Esophagus muscularis mucosa (tissue), 4 donors: ENCODE data around the gene HOPX.

ENCODE experiments used
- EP300 ChIP-seq: sonication (generic); formaldehyde crosslinking; IDR thresholded peaks from one replicate; pipeline ENCODE4 v1.6.1; 2017; ENCODE audit warnings: antibody characterized with exemption
- POLR2A ChIP-seq: fragments of 450-650 bp; IDR thresholded peaks from one replicate; pipeline ENCODE4 v1.6.1; 2017; ENCODE audit warnings: antibody characterized with exemption, moderate library complexity, mild to moderate bottlenecking, low read depth
- POLR2AphosphoS5 ChIP-seq, 2 donors: sonication (generic); formaldehyde crosslinking; IDR thresholded peaks; one replicate each; pipeline ENCODE4 v1.6.1; 2017; ENCODE audit warnings: antibody characterized with exemption in 2 of 2
- TF ChIP-seq, protein P1 (sequence below), 3 experiments: fragments of 200-600 bp in 2 of 3; fragments of 450-650 bp in 1 of 3; sonication (generic) in 2 of 3; IDR thresholded peaks; one replicate each; pipeline ENCODE4 v1.5.1; 2017 to 2019; ENCODE audit warnings: antibody characterized with exemption in 3 of 3, mild to moderate bottlenecking in 2 of 3, moderate library complexity in 1 of 3

DNA sequence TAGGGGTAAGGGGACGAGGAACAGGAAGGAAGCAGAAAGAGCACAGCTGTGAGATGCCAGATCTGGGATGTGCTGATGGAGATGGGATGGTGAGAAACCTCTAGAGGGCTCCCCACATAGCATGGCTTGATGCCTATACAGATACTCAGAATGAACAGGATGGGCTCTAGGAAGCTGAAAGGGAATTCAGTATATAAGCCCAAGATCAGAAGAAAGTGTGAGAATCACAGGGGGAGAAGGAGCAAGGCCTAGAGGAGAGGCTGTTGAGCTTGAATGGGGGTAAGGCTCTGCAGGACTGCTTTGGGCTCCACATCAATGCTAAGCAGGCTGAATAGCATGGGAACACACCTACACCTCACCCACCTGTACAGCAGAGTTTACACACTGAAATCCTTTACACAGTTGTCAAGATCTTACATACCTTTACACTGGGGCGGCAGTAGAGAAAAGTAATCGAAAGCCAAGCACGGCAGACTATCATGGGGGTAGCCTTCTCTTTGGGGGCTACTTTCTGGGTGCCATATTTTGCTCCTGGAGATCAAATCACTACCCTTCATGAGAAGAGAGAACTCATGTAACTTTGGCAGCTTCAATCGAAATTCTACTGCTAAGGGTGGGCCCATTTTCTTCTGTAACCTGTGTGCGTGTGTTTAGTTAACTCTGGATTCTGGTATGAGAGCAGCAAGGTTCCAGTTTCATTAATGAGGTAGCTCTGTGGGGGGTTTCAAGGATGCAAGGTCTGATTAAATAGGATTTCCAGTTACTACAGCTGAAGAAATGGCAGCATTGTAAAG, 30.6 kb downstream of the HOPX start:
- TF ChIP-seq, protein P1, sequence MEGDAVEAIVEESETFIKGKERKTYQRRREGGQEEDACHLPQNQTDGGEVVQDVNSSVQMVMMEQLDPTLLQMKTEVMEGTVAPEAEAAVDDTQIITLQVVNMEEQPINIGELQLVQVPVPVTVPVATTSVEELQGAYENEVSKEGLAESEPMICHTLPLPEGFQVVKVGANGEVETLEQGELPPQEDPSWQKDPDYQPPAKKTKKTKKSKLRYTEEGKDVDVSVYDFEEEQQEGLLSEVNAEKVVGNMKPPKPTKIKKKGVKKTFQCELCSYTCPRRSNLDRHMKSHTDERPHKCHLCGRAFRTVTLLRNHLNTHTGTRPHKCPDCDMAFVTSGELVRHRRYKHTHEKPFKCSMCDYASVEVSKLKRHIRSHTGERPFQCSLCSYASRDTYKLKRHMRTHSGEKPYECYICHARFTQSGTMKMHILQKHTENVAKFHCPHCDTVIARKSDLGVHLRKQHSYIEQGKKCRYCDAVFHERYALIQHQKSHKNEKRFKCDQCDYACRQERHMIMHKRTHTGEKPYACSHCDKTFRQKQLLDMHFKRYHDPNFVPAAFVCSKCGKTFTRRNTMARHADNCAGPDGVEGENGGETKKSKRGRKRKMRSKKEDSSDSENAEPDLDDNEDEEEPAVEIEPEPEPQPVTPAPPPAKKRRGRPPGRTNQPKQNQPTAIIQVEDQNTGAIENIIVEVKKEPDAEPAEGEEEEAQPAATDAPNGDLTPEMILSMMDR (IDR thresholded peaks at IDR 0.05), result no peak
- no peak for TF ChIP-seq POLR2A
- no peak for TF ChIP-seq EP300
- no peak for TF ChIP-seq POLR2AphosphoS5 (IDR thresholded peaks at IDR 0.05)
